H1 (cell line): ENCODE results near the gene LDAH. TPM values are rescaled to one million over a fixed set of nuclear protein-coding genes. Genes with fewer than 3 reads are reported as not detected.

Source experiments
- CHD7 ChIP-seq: fragments of 300-600 bp; sonication (generic); IDR thresholded peaks from 2 replicates; pipeline ENCODE4 v1.7.1; 2012; ENCODE audit warnings: low read length, moderate library complexity, mild to moderate bottlenecking, inconsistent platforms; ENCODE audit not compliant: insufficient replicate concordance
- CREB1 ChIP-seq: IDR thresholded peaks from 2 replicates; pipeline ENCODE4 v1.6.1; 2012; ENCODE audit warnings: inconsistent platforms
- KDM1A ChIP-seq: fragments of 200-600, 300-600 bp; sonication (generic); IDR thresholded peaks from 2 replicates; pipeline ENCODE4 v1.7.1; 2016; ENCODE audit warnings: mild to moderate bottlenecking, low read length, borderline replicate concordance
- polyA plus RNA-seq, 7 experiments: library from polyadenylated mRNA; depleted of rRNA in 3 of 7; stranded (reverse) in 5 of 7; unstranded in 2 of 7; fragments of >200 nt in 5 of 7; fragments of 200-250 nt in 2 of 7; gene quantifications; 1 replicate in 5 of 7; 2 replicates in 1 of 7; 4 replicates in 1 of 7; pipeline versions ENCODE4 v1.2.1 to v1.2.3, GENCODE V29; 2011 to 2013; ENCODE audit warnings: missing spikeins in 2 of 7, mixed read lengths in 2 of 7
- total RNA-seq: library from RNA; stranded (reverse); fragmentation: NEBNext Ultra II Directional; extraction: Animal tissue kit (Norgen Biotek cat#: 25700); gene quantifications from 2 replicates; pipeline ENCODE4 v1.2.1, GENCODE V29; 2021

LDAH gene
- total and polyA plus RNA-seq, 2 of the 8 experiments (the other 6 are each of a cell fraction or from before 2014, with no cell fraction given) = 10.9 to 26.3 TPM

GRCh38 chr2:20667151-20667530 lies 155.8 kb downstream of the LDAH start (continued):
- TF ChIP-seq CHD7 = no peak
- TF ChIP-seq KDM1A = no peak
- no peak for TF ChIP-seq CREB1
